Activated CD4-positive, alpha-beta T cell treated with anti-CD3 and anti-CD28 coated beads for 48 hours (primary cell): ENCODE results near the gene NRM.
"Not testable (repeated sequence)": the region's sequence is repeated elsewhere in the genome, so short reads cannot be mapped to it uniquely, and the experiment has no call there.

Source experiments
- DNase-seq: peaks from one replicate; pipeline ENCODE4 v3.0.0-alpha.2; 2020

The NRM gene

DNA sequence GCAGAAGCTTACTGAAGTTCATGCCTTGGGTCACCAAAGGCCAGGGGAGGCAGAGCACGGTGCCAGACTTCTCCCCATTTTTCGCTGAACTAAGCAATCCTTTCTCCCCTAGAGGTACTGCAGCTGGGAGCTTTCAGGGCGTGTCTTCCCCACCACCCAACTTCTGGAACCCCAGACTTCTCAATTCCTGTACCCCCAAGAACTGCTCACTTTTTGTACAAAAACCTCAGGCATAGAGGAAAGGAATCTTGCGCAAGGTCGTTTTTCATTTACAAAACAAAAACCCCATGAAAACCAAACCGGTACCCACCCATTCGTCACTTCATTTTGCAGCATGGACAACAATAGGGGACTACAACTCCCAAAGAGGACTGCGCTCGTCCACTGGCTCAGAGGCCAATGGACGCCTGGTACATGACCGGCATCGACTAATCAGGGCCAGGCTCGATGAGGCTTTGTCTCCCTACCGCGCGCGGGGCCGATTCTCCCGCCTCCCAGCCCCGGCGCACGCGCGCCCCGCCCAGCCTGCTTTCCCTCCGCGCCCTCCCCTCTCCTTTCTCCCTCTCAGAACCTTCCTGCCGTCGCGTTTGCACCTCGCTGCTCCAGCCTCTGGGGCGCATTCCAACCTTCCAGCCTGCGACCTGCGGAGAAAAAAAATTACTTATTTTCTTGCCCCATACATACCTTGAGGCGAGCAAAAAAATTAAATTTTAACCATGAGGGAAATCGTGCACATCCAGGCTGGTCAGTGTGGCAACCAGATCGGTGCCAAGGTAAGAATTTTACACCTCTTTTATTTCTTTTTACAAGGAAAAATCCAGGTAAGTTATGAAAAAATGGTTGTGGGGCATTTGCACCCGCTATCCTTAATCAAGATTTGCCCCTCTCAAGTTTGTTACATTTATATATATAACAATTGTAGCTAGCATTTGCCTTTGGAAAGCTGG, 29.3 kb upstream of the NRM start, which contains the start of gene TUBB:
TSS of gene TUBB (plus strand) at position 562 of the 947 bp plus-strand sequence. CDS start at position 717, 155 bp downstream.
- DNase-seq, result peak; percentile 97

DNA sequence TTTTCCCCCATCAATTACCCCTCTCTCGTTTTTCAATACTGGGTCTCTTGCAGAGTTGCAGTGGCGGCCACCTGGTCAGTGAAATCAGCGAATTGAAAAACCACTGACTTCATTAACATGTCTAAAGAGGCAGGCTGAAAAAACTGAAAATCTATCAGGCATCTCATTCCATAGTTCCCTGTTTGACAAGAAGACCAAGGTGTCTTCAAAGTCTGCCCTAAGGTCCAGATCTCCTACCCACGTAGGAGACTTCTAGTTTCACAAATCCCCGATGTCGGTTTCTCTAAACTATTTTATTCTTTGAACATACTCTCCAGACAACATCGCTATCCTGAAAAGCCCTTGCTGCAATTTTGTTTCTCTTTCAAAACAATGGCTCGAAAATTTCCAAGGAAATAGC, 28.6 kb upstream of the NRM start:
- DNase-seq, result no peak

DNA sequence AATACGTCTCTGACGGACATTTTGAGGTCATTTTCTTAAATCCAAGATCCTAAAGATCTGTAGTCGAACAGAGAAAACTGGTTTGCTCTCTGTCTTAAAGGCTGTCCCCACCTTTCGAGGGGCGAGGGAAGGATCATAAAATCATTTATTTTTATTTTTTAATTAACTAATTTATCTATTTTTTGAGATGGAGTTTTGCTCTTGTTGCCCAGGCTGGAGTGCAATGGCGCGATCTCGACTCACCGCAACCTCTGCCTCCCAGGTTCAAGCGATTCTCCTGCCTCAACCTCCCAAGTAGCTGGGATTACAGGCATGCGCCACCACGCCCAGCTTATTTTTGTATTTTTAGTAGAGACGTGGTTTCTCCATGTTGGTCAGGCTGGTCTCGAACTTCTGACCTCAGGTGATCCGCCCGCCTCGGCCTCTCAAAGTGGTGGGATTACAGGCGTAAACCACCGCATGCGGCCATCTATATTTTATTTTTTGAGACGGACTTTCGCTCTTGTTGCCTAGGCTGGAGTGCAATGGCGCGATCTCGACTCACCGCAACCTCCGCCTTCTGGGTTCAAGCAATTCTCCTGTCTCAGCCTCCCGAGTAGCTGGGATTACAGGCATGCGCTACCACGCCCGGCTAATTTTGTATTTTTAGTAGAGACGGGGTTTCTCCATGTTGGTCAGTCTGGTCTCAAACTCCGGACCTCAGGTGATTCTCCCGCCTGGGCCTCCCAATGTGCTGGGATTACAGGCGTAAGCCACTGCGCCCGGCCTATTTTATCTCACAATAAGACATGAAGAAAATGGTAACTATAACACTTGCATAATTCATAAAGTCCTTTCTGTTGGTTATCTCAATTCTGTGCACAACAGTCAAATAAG, 27.3 kb upstream of the NRM start:
- not testable (repeated sequence) for DNase-seq

DNA sequence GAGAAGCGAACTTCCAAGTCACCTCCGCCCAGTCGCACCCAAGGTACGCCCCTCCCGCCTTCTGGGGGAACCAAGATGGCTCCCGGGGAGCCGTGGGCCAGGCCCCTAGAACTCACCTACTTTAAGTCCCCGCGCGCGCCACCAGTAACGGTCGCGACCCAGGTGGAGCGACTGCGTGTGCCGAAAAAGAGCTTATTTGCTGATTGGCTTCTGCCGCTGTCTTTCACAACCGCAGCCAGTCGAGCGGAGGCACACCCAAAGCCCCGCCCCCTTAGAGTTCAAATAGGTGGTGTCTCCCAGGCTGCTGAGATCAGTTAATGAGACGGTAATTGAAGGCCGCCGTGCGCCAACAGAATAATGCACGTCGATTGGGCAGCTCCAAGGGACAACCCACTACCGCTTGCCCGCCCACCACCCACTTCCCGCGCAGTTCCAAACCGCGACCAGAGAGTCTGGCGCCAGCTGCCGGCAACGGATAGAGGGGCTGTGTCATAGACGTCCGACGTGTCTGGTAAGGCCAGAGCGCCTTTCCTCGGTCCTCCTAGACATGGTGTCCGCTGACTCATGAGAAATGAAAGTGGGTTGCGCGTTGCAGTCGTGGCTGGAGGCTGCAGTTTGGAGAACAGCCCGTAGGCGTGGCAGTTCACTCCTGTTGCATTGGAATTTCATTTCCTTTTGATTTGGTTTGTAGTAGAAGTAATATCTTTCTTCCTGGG, 26.5 kb upstream of the NRM start, which contains the start of gene MDC1:
TSS of gene MDC1 (minus strand) at position 153 of the 716 bp plus-strand sequence. CDS start 2,106 bp downstream, outside the sequence.
- peak; percentile 99 for DNase-seq

DNA sequence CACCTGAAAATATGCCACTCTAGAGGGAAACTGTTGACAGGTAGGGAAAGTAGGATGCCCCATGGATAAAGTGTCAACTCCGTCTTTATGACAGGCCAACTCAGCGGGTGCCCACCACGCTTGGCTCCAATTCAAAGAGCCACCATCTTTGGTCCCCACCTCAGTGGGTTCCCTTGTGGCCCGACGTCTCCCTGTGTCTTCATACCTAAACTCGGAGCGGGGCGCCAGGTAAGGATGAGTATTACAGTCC, 26.0 kb upstream of the NRM start:
- DNase-seq, result no peak

DNA sequence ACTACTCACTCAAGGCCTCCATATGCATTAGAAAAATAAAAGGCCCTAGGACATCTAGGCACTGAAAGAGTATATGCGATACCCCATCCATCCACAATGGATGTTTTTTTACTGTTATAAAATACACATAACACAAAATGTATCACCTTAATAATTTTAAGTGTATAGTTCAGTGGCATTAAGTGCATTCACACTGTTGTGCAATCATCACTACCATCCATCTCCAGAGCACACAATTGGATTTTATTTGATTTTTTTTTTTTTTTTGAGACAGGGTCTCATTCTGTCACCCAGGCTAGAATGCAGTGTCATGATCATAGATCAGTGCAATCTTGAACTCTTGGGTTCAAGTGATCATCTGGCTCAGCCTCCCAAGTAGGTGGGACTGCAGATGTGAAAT, 23.5 kb upstream of the NRM start:
- DNase-seq, result no peak

DNA sequence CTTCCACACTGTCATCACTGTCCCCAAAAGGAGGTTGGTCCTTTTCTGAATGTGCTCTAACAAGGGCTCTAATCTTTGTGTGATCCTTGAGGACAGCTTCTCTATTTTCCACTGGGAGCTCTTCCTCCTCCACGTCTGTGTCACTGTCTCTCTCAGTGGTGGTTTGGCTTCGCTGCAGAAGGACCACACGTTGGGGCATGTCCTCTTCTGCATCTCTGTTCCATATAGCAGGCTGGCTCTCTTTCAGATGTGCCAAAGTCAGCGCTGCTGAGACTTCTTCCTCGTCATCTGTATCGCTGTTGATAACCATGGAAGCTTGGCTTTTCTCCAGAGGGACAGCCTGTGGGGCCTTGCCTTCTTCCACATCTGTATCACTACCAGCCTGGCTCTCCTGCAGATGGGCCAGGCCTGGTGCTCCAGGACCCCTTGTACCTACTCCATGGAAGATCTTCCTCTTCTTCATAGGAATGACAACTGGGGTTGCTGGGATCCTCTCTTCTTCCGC, 21.7 kb upstream of the NRM start:
- no peak for DNase-seq

DNA sequence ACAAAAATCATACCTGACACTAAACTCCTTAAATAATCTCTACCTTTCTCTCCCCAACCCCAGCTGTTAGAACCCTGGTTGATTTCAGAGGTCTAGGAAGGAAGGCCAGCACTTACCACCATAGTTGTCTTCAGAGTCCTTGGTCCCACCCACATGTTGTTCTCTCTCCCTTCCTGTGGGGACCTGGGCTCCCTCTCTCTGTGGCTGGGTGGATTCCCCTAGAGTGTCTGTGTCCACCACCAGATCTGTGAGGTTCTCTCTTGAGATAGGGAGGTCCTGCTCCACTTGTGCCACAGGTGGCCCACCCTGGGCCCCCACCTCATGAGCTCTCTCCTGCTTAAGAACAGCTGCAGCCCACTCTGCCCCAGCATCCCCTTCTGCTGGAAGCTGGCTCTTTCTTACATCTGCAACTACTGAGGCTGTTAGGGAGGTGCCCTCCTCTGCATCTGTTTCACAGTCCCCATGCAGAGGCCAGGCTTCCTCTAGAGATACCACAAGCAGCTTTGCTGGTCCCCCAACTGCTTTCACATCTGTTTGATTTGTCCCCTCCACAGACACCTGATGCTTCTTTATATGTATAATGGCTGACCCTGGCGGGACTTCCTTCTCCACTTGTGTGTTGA, 21.1 kb upstream of the NRM start:
- no peak for DNase-seq

DNA sequence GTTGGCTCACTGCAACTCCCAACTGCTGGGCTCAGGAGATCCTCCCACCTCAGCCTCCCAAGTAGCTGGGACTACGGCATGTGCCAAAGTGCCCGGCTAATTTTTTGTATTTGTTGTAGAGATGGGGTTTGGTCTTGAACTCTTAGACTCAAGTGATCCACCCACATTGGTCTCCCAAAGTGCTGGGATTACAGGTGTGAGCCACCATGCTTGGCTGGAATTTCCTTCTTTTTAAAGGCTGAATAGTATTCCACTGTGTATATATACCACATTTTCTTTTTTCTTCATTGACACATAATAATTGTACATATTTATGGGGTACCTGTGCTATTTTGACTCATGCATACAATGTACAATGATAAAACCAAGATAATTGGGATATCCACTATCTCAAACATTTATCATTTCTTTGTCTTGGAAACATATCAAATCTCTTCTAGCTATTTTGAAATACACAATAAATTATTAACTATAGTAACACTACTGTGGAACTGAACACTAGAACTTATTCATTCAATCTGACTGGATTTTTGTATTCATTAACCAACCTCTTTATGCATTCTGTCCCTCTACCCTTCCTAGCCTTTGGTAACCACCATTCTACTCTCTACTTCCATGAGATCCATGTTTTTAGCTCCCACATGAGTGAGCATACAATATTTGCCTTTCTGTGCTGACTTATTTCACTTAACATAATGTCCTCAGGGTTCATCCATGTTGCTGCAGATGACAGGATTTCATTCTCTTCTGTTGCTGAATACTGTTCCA, 18.5 kb upstream of the NRM start:
- DNase-seq, result no peak

DNA sequence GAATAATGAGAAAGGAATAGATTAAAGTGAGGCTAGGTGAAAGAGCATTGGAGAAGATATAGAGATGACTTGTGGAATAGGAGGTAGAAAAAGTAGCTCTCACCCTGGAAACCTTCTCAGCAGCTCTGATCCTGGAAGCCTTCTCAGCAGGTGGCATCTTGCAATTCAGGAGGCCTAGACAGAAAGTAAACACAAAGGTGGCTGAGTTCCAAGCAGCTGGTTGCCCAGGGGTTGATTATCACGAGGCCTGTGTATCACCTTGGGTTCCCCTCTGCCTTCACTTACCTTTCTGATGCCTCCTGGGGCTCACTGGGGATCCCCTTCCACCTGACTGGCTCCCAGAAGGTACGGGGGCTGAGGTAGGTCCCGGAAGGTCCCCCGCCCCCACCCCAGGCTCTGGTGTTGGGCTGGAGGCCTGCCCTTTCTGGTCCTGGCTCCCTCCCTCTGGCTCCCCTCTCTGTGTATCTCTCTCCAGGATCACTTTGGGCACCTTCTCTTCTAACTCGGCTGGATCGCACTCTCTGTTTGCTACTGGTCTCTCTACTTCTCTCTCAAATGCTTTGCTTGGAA, 16.6 kb upstream of the NRM start:
- no peak for DNase-seq

DNA sequence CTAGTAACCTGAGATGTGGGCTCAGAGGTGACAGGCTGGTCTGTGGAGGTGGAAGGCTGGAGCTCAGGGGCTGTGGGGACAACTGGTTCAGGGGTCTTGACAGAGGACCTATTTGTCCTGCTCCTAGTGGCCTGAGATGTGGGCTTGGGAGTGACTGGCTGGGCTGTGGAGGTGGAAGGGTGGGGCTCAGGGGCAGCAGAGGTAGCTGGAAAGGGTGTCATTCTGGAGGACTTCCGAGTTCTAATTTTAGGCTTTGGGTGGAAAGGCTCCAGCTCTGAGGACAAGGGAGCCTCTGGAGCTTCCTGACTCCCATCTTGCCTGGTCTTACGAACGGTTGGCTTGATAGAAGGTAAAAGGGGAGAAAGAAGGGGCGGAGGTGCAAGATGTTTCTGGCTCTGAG, 14.8 kb upstream of the NRM start:
- DNase-seq, result no peak

DNA sequence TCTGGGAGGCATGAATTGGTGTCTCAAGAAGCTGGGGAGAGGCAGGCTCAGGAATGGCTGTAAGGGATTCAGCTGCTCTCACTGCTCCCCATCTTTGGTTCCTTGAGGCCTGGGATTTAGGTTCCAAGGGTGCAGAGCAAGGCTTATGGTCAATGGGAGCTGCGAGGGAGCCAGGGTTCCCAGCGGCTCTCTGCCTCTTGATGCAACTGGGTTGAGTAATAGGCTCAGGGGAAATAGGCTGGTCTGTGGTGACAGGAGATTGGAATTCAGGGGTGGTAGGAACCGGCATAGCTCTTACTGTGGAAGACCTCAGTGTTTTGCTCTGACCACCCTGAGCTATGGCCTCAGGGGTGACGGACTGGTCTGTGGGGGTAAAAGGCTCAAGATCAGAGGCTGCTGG, 13.0 kb upstream of the NRM start:
- no peak for DNase-seq

DNA sequence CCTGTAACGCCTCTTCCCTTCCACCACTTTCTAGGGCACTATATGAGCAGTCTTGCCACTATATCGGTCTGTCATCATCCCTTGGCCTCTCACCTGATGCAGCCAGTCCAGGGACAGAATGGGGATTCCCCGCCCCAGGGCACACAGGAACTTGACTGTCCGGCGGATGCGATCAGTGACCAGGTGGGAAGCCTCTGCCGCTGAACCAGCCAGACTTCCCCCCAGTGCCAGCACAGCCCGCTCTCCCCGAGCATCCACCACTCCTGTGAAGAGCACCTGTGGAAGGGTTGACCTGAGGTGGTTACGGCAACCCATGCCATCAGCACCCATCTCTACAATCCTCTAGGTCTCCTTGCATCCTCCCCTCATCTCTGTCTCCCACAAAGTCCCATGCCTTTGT, 12.2 kb upstream of the NRM start:
- DNase-seq, result no peak

DNA sequence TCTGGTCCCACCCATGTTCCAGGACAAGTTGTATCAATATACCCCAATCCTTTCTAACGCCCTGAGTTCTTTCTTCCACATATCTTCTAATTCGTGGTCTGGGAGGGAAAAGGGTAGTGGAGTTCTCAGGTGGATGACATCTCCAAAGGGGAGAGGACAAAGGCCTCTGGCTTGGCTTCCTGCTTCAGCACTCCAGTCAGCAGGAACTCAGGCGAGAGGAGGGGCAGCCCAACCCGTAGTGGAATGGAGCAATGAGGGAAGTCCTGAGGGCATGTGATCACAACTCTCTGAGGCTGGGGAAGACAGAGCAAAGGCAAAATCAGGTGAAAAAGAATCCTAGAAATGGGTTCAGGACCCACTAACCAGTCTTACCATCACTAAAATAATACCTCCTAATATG, 9.6 kb upstream of the NRM start:
- no peak for DNase-seq

DNA sequence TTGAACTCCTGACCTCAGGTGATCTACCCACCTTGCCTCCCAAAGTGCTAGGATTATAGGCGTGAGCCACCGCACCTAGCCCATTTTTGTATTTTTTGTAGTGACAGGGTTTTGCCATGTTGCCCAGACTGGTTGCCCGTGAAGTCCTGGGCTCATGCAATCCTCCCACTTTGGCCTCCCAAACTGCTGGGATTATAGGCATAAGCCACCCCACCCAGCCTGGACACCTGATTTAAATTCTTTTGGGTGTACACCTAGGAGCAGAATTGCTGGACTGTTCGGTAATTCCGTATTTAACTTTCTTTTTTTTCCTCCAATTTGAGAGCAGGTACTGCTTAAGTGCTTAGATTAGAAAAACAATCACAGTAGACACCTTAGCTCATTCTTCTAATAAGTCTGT, 5.6 kb upstream of the NRM start:
- DNase-seq, result no peak

DNA sequence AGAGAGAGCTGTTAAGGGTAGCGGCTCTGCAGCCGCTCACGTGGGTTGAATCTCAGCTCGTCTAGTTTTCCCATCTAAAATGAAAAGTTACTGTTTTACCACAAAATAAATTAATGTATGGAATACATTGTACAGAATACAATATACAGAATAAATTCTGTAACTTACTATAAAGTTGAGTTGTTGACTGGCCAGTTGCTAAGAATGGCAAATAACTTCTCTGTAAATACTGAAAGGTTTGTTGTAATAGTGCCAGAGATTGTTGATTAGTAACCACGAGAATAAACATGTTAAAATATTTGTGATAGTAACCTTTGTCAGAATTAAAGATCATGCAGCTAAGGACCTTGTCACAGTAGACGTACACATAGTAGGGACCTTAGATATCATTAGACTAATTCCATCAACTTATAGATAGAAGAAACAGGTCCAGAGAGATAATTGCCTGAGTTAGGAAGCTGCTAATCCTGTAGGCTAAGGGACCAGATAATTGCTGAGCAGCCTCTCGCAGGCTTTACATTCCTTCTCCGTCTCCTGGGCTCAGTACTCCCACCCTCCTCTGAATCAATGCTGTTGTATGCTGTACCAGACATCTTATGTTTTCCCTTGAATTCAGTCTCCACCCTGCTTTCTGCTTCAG, 544 bp upstream of the NRM start:
- DNase-seq, result no peak

DNA sequence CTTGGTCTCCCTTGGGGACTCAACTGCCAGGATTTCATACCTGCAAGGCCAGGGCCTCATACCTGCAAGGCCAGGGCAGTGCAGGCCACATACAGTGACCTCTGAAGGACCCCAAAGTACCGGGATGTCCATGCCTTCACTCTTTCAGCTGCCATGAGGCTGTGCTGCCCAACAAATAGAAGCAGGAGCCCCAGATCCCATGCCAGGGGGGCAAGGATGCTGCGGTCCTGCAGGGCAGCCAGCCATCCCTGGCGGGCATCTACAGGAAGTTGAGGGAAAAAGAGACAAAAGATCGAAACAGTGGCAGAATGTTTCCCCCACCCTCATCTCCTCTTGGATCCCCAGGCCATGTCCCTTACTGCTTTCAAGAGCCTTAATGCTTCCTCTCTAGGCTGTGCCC, 799 bp downstream of the NRM start:
- DNase-seq, result no peak

DNA sequence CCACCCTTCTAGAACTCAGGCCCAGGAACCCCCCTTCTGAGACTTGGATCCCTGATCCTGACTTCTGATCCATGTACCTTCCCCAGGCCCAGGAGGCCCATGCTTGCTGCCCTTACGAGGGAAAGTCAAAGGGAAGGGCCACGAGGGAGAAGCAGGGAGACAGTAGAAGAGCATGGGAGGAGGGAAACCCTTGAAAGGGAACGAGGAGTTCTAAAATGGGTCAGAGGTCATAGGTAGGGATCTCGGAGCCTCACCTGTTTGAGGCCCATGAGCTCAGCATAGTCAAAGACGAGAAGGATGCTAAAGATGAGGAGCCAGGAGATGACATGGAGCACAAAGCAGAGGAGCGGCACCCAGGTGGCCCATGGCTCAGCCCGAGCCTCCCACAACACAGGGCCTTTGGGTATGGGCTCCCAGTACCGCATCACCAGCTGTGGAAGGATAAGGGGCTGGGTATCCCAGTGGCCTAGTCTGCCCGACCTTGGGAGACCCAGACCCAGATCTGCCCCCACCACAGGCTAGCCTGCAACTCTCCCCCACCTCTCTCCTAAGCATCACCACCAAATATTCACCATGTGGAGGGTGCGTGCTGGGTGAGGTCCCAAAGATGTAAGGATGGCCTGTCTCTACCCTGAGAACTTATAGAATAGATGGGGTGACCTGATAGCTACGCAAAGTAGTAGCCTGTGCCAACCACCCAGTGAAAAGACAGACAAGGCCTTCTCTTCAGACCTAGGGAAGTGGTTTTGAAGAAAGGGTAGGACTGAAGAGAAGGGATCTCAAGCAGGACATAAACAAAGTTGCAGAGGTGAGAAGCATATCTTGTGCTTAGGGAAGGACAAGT, 1.5 kb downstream of the NRM start:
- no peak for DNase-seq

DNA sequence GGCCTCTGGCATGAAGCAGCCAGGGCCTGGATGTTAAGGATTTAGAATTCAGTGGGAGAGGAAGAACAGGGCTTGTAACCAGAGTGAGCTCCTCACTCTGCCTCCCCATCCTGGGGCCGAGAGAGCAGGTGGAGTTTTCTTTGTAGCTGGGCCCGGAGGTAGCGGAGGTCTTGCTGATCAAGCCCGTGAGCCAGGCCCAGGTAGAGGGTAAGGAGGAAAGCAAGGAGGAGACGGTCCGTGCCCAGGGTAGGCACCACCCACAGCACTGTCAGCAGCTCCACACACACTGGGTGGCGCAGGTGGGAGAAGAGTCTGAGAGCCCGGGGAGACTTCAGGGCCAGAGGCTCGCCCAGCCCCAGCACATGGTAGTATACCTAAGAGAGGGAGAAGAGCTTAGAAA, 2.2 kb downstream of the NRM start:
- DNase-seq, result no peak
